Sigmoid colon (tissue), 4 donors: ENCODE measurements around the gene GRM8.

ENCODE experiments used
- POLR2A ChIP-seq, 2 donors: fragments of 450-650 bp; IDR thresholded peaks; one replicate each; pipeline ENCODE4 v1.6.1; 2016; ENCODE audit warnings: antibody characterized with exemption in 2 of 2, mild to moderate bottlenecking in 2 of 2, moderate library complexity in 2 of 2
- POLR2AphosphoS5 ChIP-seq, 4 donors: sonication (generic); formaldehyde crosslinking; IDR thresholded peaks; one replicate each; pipeline ENCODE4 v1.6.1; 2017; ENCODE audit warnings: antibody characterized with exemption in 4 of 4
- TF ChIP-seq, protein P1 (sequence below), 4 experiments: fragments of 450-650 bp in 3 of 4; fragments of 200-600 bp in 1 of 4; IDR thresholded peaks; one replicate each; pipeline ENCODE4 v1.5.1; 2016 to 2019; ENCODE audit warnings: antibody characterized with exemption in 4 of 4, mild to moderate bottlenecking in 3 of 4, moderate library complexity in 2 of 4

- TF ChIP-seq, protein P1, sequence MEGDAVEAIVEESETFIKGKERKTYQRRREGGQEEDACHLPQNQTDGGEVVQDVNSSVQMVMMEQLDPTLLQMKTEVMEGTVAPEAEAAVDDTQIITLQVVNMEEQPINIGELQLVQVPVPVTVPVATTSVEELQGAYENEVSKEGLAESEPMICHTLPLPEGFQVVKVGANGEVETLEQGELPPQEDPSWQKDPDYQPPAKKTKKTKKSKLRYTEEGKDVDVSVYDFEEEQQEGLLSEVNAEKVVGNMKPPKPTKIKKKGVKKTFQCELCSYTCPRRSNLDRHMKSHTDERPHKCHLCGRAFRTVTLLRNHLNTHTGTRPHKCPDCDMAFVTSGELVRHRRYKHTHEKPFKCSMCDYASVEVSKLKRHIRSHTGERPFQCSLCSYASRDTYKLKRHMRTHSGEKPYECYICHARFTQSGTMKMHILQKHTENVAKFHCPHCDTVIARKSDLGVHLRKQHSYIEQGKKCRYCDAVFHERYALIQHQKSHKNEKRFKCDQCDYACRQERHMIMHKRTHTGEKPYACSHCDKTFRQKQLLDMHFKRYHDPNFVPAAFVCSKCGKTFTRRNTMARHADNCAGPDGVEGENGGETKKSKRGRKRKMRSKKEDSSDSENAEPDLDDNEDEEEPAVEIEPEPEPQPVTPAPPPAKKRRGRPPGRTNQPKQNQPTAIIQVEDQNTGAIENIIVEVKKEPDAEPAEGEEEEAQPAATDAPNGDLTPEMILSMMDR (IDR thresholded peaks at IDR 0.05) = no peak
- TF ChIP-seq POLR2A (IDR thresholded peaks at IDR 0.05) (no peak), POLR2AphosphoS5 (IDR thresholded peaks at IDR 0.05) (no peak)
Observed at GRCh38 chr7:126541406-126541805, 711.3 kb downstream of the GRM8 start.
